Measurements from ENCODE around the gene BAIAP3. TPM values are rescaled to one million over a fixed set of nuclear protein-coding genes. Genes with fewer than 3 reads are reported as not detected.

Gene BAIAP3
- total RNA-seq, result 4.2 TPM

GRCh38 chr16:1333149-1333812 lies at the start of gene BAIAP3:
TSS of gene BAIAP3 (plus strand) at chr16:1333645. CDS start at chr16:1338550, 4,905 bp downstream.
- no peaks in the 10 kb centered on the region for H3K36me3 ChIP-seq
- H3K27me3 ChIP-seq, result peaks cover 11% of the 10 kb centered on the region
- H3K9me3 ChIP-seq, result no peaks in the 10 kb centered on the region
- no peak within 1 kb of the TSS for H3K27ac ChIP-seq
- peaks cover 29% of the 10 kb centered on the region for H3K4me1 ChIP-seq
- peak within 1 kb of the TSS; percentile 35 to 41 for H3K4me3 ChIP-seq
- DNase-seq (ENCODE audit: extremely low spot score in 2 of 2), result no peak
- intact Hi-C loops (cut with DNase I), result loop anchor here (5.0 kb wide), 1 partner anchor 244 kb away; no protein-coding TSS in a partner anchor
- no peak for TF ChIP-seq POLR2AphosphoS5 (IDR thresholded peaks at IDR 0.05; ENCODE audit: insufficient read depth in 1 of 2, low read depth in 1 of 2)
- TF ChIP-seq POLR2A (IDR thresholded peaks at IDR 0.05), result no peak
- no peak for TF ChIP-seq CTCF (IDR thresholded peaks at IDR 0.05)

- intact Hi-C loops (cut with DNase I), result no loop called here
- no peak overlapping the region for H3K4me3 ChIP-seq
- TF ChIP-seq POLR2A (IDR thresholded peaks at IDR 0.05), result no peak
- no peak for DNase-seq (ENCODE audit: extremely low spot score in 2 of 2)
- no peaks in the 10 kb centered on the region for H3K9me3 ChIP-seq
- no peak overlapping the region for H3K27ac ChIP-seq
- H3K36me3 ChIP-seq, result no peaks in the 10 kb centered on the region
- H3K27me3 ChIP-seq, result peaks cover 3% of the 10 kb centered on the region
- no peaks in the 10 kb centered on the region for H3K4me1 ChIP-seq
These were observed 49.3 kb upstream of the BAIAP3 start for GRCh38 chr16:1283996-1284616.

- DNase-seq (ENCODE audit: extremely low spot score in 2 of 2), result no peak
- intact Hi-C loops (cut with DNase I), result no loop called here
- no peak for TF ChIP-seq POLR2A (IDR thresholded peaks at IDR 0.05)
- no peak for TF ChIP-seq POLR2AphosphoS5 (IDR thresholded peaks at IDR 0.05; ENCODE audit: insufficient read depth in 1 of 2, low read depth in 1 of 2)
- no peak for TF ChIP-seq CTCF (IDR thresholded peaks at IDR 0.05)
- H3K9me3 ChIP-seq, result no peaks in the 10 kb centered on the region
- H3K27me3 ChIP-seq, result peaks cover 8% of the 10 kb centered on the region
- no peaks in the 10 kb centered on the region for H3K36me3 ChIP-seq
- H3K27ac ChIP-seq, result no peak overlapping the region
- no peaks in the 10 kb centered on the region for H3K4me1 ChIP-seq
- no peak overlapping the region for H3K4me3 ChIP-seq
These were observed 47.6 kb upstream of the BAIAP3 start for GRCh38 chr16:1285669-1286512.

- Histone ChIP-seq H3K27ac (no peak overlapping the region), H3K4me3 (no peak overlapping the region), H3K9me3 (no peaks in the 10 kb centered on the region), H3K36me3 (no peaks in the 10 kb centered on the region), H3K4me1 (no peaks in the 10 kb centered on the region), H3K27me3 (peaks cover 8% of the 10 kb centered on the region)
- intact Hi-C loops (cut with DNase I), result no loop called here
- no peak for TF ChIP-seq CTCF (IDR thresholded peaks at IDR 0.05)
- no peak for TF ChIP-seq POLR2A (IDR thresholded peaks at IDR 0.05)
- TF ChIP-seq POLR2AphosphoS5 (IDR thresholded peaks at IDR 0.05; ENCODE audit: insufficient read depth in 1 of 2, low read depth in 1 of 2), result no peak
- no peak for DNase-seq (ENCODE audit: extremely low spot score in 2 of 2)
These were observed 46.8 kb upstream of the BAIAP3 start for GRCh38 chr16:1286513-1287094.

GRCh38 chr16:1287982-1288670 lies 45.3 kb upstream of the BAIAP3 start:
- intact Hi-C loops (cut with DNase I), result no loop called here
- Histone ChIP-seq H3K27me3 (peaks cover 8% of the 10 kb centered on the region), H3K4me1 (no peaks in the 10 kb centered on the region), H3K36me3 (no peaks in the 10 kb centered on the region), H3K4me3 (no peak overlapping the region), H3K9me3 (no peaks in the 10 kb centered on the region), H3K27ac (no peak overlapping the region)
- no peak for TF ChIP-seq POLR2A (IDR thresholded peaks at IDR 0.05)
- TF ChIP-seq CTCF (IDR thresholded peaks at IDR 0.05), result no peak
- TF ChIP-seq POLR2AphosphoS5 (IDR thresholded peaks at IDR 0.05; ENCODE audit: insufficient read depth in 1 of 2, low read depth in 1 of 2), result no peak
- no peak for DNase-seq (ENCODE audit: extremely low spot score in 2 of 2)
